A549 (cell line): ENCODE measurements around the gene LRFN2. TPM values are rescaled to one million over a fixed set of nuclear protein-coding genes. Genes with fewer than 3 reads are reported as not detected.

Experiments used
- ATAC-seq, 2 experiments: fragments of 200-7000 bp in 1 of 2; fragments of >200 bp in 1 of 2; cut with Nextera tagmentation in 1 of 2; cut with Tn5 transposase in 1 of 2; 3 replicates each; pipeline versions ENCODE4 v1.8.0 to v1.9.1; 2018 to 2020; ENCODE audit warnings: mild to moderate bottlenecking in 1 of 2, moderate library complexity in 1 of 2
- CTCF ChIA-PET: fragments of 300-600 bp; sonication (Branson Sonifier 250); formaldehyde crosslinking; extraction: SDS; loops from one replicate; lab custom pipeline; 2021; ENCODE audit warnings: antibody characterized with exemption, inconsistent platforms; lab: Yijun Ruan, JAX
- POLR2A ChIA-PET: fragments of 350-600 bp; formaldehyde crosslinking; extraction: SDS; loops from one replicate; lab custom pipeline; 2021; ENCODE audit warnings: antibody characterized with exemption, inconsistent platforms; lab: Yijun Ruan, JAX
- DNase-seq, 2 experiments: peaks; one replicate each; pipeline versions ENCODE4 v3.0.0 to v3.0.0-alpha.2; 2011 to 2016; ENCODE audit warnings: low read depth in 1 of 2, low spot score in 1 of 2
- FAIRE-seq: peaks from 2 replicates; lab custom pipeline; 2011; peaks lifted over from hg19 to GRCh38; lab: Jason Lieb, UNC
- H3K27ac ChIP-seq, 2 experiments: fragments of >200 bp; sonication (Bioruptor Twin); formaldehyde crosslinking; 3 replicates each; pipeline ENCODE4 v1.5.1; 2016 to 2017
- H3K4me1 ChIP-seq: fragments of >200 bp; sonication (Bioruptor Twin); formaldehyde crosslinking; 3 replicates; pipeline ENCODE4 v1.6.1; 2016
- H3K4me2 ChIP-seq: fragments of >200 bp; sonication (Bioruptor Twin); formaldehyde crosslinking; 3 replicates; pipeline ENCODE4 v1.6.1; 2016
- H3K4me3 ChIP-seq: fragments of >200 bp; sonication (Bioruptor Twin); formaldehyde crosslinking; 3 replicates; pipeline ENCODE4 v1.5.1; 2016
- H3K9me3 ChIP-seq: fragments of >200 bp; sonication (Bioruptor Twin); formaldehyde crosslinking; 3 replicates; pipeline ENCODE4 v1.6.1; 2016
- CBX2 ChIP-seq: fragments of 200-600 bp; sonication (generic); IDR thresholded peaks from 2 replicates; pipeline ENCODE4 v1.6.1; 2016; ENCODE audit warnings: low read depth, mild to moderate bottlenecking, borderline replicate concordance
- CBX8 ChIP-seq: fragments of 200-600 bp; sonication (generic); IDR thresholded peaks from 2 replicates; pipeline ENCODE4 v1.6.1; 2016
- EHF ChIP-seq: fragments of 250-450 bp; sonication (Bioruptor Pico); IDR thresholded peaks from 2 replicates; pipeline ENCODE4 v1.5.0; 2020; ENCODE audit warnings: mild to moderate bottlenecking
- EHMT2 ChIP-seq: fragments of 200-600 bp; sonication (generic); IDR thresholded peaks from 2 replicates; pipeline ENCODE4 v1.6.1; 2016; ENCODE audit warnings: antibody characterized with exemption, low read depth, mild to moderate bottlenecking, moderate library complexity
- FOSL2 ChIP-seq, 2 experiments: fragments of 450-650 bp in 1 of 2; fragments of >200 bp in 1 of 2; sonication (Bioruptor Twin) in 1 of 2; formaldehyde crosslinking; IDR thresholded peaks; 2 replicates each; pipeline versions ENCODE4 v1.5.0 to v1.6.1; 2016 to 2020; ENCODE audit warnings: mild to moderate bottlenecking in 1 of 2, moderate library complexity in 1 of 2
- GATA3 ChIP-seq: IDR thresholded peaks from 2 replicates; pipeline ENCODE4 v1.6.1; 2012; ENCODE audit warnings: borderline replicate concordance
- HDAC2 ChIP-seq: fragments of 200-600 bp; sonication (generic); IDR thresholded peaks from 2 replicates; pipeline ENCODE4 v1.6.1; 2016
- HOXB13 ChIP-seq: fragments of 250-450 bp; sonication (Bioruptor Pico); IDR thresholded peaks from 2 replicates; pipeline ENCODE4 v1.5.0; 2020; ENCODE audit warnings: low read depth, mild to moderate bottlenecking, moderate library complexity
- JUN ChIP-seq, 2 experiments: fragments of >200 bp; sonication (Bioruptor Twin); formaldehyde crosslinking; IDR thresholded peaks; 2 replicates in 1 of 2; 3 replicates in 1 of 2; pipeline ENCODE4 v1.6.1; 2016 to 2017
- JUNB ChIP-seq: fragments of >200 bp; sonication (Bioruptor Twin); formaldehyde crosslinking; IDR thresholded peaks from 2 replicates; pipeline ENCODE4 v1.6.1; 2016
- MAFK ChIP-seq: fragments of 450-650 bp; IDR thresholded peaks from 2 replicates; pipeline ENCODE4 v1.6.1; 2014; ENCODE audit not compliant: partially characterized antibody
- NFE2L2 ChIP-seq: fragments of 150-350 bp; conservative IDR thresholded peaks from 2 replicates; pipeline ENCODE4 v1.6.1; 2014; ENCODE audit warnings: low read length
- PHF8 ChIP-seq: fragments of 200-600 bp; sonication (generic); IDR thresholded peaks from 2 replicates; pipeline ENCODE4 v1.6.1; 2016; ENCODE audit warnings: low read depth, mild to moderate bottlenecking, antibody characterized with exemption, moderate library complexity, borderline replicate concordance
- POLR2A ChIP-seq: IDR thresholded peaks from 2 replicates; pipeline ENCODE4 v1.6.1; 2012; ENCODE audit warnings: mild to moderate bottlenecking, low read length
- RARB ChIP-seq: fragments of 250-450 bp; sonication (Bioruptor Pico); IDR thresholded peaks from 2 replicates; pipeline ENCODE4 v1.8.0; 2021; ENCODE audit warnings: mild to moderate bottlenecking, moderate library complexity
- RNF2 ChIP-seq: fragments of 200-600 bp; sonication (generic); IDR thresholded peaks from 2 replicates; pipeline ENCODE4 v1.6.1; 2016; ENCODE audit warnings: low read depth, mild to moderate bottlenecking, antibody characterized with exemption, moderate library complexity, borderline replicate concordance
- TP53 ChIP-seq: fragments of 250-450 bp; sonication (Bioruptor Pico); IDR thresholded peaks from 2 replicates; pipeline ENCODE4 v1.5.0; 2021; ENCODE audit warnings: mild to moderate bottlenecking, moderate library complexity
- USF2 ChIP-seq: fragments of 450-650 bp; IDR thresholded peaks from 2 replicates; pipeline ENCODE4 v1.6.1; 2014; ENCODE audit warnings: antibody characterized with exemption
- ZC3H11A ChIP-seq: fragments of 450-650 bp; IDR thresholded peaks from 2 replicates; pipeline ENCODE4 v1.6.1; 2014; ENCODE audit warnings: antibody characterized with exemption, mild to moderate bottlenecking
- ZFP36 ChIP-seq: fragments of 450-650 bp; IDR thresholded peaks from 2 replicates; pipeline ENCODE4 v1.6.1; 2014; ENCODE audit warnings: borderline replicate concordance; ENCODE audit not compliant: partially characterized antibody
- ZNF302 ChIP-seq: fragments of 250-450 bp; sonication (Bioruptor Pico); IDR thresholded peaks from 2 replicates; pipeline ENCODE4 v1.9.0; 2021; ENCODE audit warnings: inconsistent platforms, mild to moderate bottlenecking, moderate library complexity
- ZSCAN20 ChIP-seq: fragments of 250-450 bp; sonication (Bioruptor Pico); IDR thresholded peaks from 2 replicates; pipeline ENCODE4 v1.8.0; 2022; ENCODE audit warnings: mild to moderate bottlenecking, moderate library complexity
- WGBS: methylation state at CpG from one replicate; pipeline ENCODE4 v1.1.6; 2017; ENCODE audit errors: missing lambda C conversion rate; 5-methylcytosine and 5-hydroxymethylcytosine counted together
- polyA plus RNA-seq, 4 experiments: library from polyadenylated mRNA; depleted of rRNA in 3 of 4; stranded (reverse); fragments of >200 nt; fragmentation: RNase III in 1 of 4; extraction: RNeasy Plus Mini Kit Qiagen cat#74134 plus additional on column Dnase treatment in 1 of 4; gene quantifications; 2 replicates in 3 of 4; 3 replicates in 1 of 4; pipeline ENCODE4 v1.2.3, GENCODE V29; 2011 to 2017

LRFN2 gene
- polyA plus RNA-seq, 2 of the 4 experiments (the other 2 are of a cell fraction), result not detected

GRCh38 chr6:40517654-40518053 is 69.5 kb downstream of the LRFN2 start:
- FAIRE-seq (no peak), ATAC-seq (no peak), DNase-seq (no peak)
- Histone ChIP-seq H3K4me2 (no peak overlapping the region), H3K9me3 (no peaks in the 10 kb centered on the region), H3K4me1 (no peaks in the 10 kb centered on the region), H3K27ac (no peak overlapping the region)
- ChIA-PET POLR2A (no interaction called here), CTCF (no interaction called here)
- 22% methylated on average over 4 of the region's 5 CpGs for WGBS
- TF ChIP-seq NFE2L2 (no peak), CBX8 (no peak), JUN (IDR thresholded peaks at IDR 0.05) (no peak), ZNF302 (CRISPR knock-in tag) (no peak), RARB (CRISPR knock-in tag) (no peak), JUNB (no peak)
- TF ChIP-seq, all 56 proteins: peak for 0
- no peak overlapping the region for H3K4me3 ChIP-seq

GRCh38 chr6:40516429-40516828 is 70.7 kb downstream of the LRFN2 start:
- Histone ChIP-seq H3K4me3 (no peak overlapping the region), H3K4me2 (no peak overlapping the region), H3K9me3 (no peaks in the 10 kb centered on the region), H3K27ac (no peak overlapping the region), H3K4me1 (no peaks in the 10 kb centered on the region)
- ATAC-seq (no peak), FAIRE-seq (no peak), DNase-seq (no peak)
- ChIA-PET CTCF (no interaction called here), POLR2A (no interaction called here)
- WGBS, result 57% methylated on average over 1 of the region's 1 CpG
- TF ChIP-seq NFE2L2, result no peak
- TF ChIP-seq ZFP36, result no peak
- TF ChIP-seq HOXB13 (CRISPR knock-in tag), result no peak
- no peak for TF ChIP-seq PHF8
- no peak for TF ChIP-seq GATA3

DNA sequence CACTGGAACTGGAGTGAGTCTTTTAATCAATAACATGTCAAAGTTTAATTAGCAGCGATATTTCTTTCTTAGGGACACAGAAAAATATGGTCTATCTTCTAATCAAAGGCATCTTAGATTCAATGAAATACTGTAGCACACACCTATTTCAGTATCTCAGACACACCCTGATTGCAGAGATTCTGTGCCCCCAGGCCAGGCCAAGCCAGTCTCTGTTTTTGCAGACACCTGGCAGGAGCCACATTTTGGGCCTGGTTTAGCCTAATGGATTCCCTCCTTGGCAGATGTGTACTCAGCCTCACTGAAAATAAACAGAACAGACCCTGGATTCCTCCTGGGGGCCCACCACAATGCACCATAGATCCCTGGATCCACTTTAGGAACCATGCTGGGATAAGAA is 74.8 kb downstream of the LRFN2 start:
- no peak for ATAC-seq
- no peak for DNase-seq
- TF ChIP-seq EHMT2 (no peak), PHF8 (no peak), ZSCAN20 (no peak), ZC3H11A (no peak), CBX2 (no peak), EHF (CRISPR knock-in tag) (no peak), USF2 (no peak), RNF2 (no peak), TP53 (CRISPR knock-in tag) (no peak), MAFK (no peak), RARB (CRISPR knock-in tag) (no peak), CBX8 (no peak)
- Histone ChIP-seq H3K4me1 (no peaks in the 10 kb centered on the region), H3K4me3 (no peak overlapping the region), H3K27ac (no peak overlapping the region), H3K4me2 (no peak overlapping the region), H3K9me3 (no peaks in the 10 kb centered on the region)
- FAIRE-seq, result no peak
- 77% methylated on average over 1 of the region's 1 CpG for WGBS
- ChIA-PET CTCF (interaction anchor here (0.7 kb wide), 1 partner anchor 203 kb away, joined by 3 read pairs; no protein-coding TSS in a partner anchor), POLR2A (no interaction called here)

GRCh38 chr6:40511884-40512283 is 75.3 kb downstream of the LRFN2 start:
- H3K9me3 ChIP-seq, result no peaks in the 10 kb centered on the region
- H3K4me3 ChIP-seq, result no peak overlapping the region
- no peaks in the 10 kb centered on the region for H3K4me1 ChIP-seq
- FAIRE-seq (no peak), DNase-seq (no peak)
- no peak overlapping the region for H3K27ac ChIP-seq
- H3K4me2 ChIP-seq, result no peak overlapping the region
- POLR2A ChIA-PET, result no interaction called here
- TF ChIP-seq POLR2A, result no peak
- TF ChIP-seq FOSL2 (IDR thresholded peaks at IDR 0.05), result no peak
- no peak for TF ChIP-seq FOSL2 (CRISPR knock-in tag; IDR thresholded peaks at IDR 0.05)
- TF ChIP-seq HDAC2, result no peak
- TF ChIP-seq RNF2, result no peak
- TF ChIP-seq USF2, result no peak
- TF ChIP-seq ZC3H11A, result no peak
- TF ChIP-seq, all 56 proteins: peak for 0
- CTCF ChIA-PET, result no interaction called here
- WGBS, result 65% methylated on average over 6 of the region's 6 CpGs
- ATAC-seq, result no peak
